CD4-positive, alpha-beta T cell treated with Interleukin-15 for 4 hours (primary cell): ENCODE data around the gene MROH7.
A peak's percentile ranks its signal among the peaks of the same experiment; 100 is the strongest.

Source experiments
- DNase-seq: peaks from one replicate; pipeline ENCODE4 v3.0.0-alpha.2; 2020; ENCODE audit warnings: low spot score

The MROH7 gene

GRCh38 chr1:54698346-54698745 is 56.8 kb downstream of the MROH7 start:
- no peak for DNase-seq

GRCh38 chr1:54699936-54700525 is 58.4 kb downstream of the MROH7 start:
- DNase-seq, result no peak

- no peak for DNase-seq
Observed at GRCh38 chr1:54701066-54701465, 59.5 kb downstream of the MROH7 start.

GRCh38 chr1:54701996-54702395 is 60.4 kb downstream of the MROH7 start:
- DNase-seq, result no peak

GRCh38 chr1:54703471-54703870 is 61.9 kb downstream of the MROH7 start:
- no peak for DNase-seq

- DNase-seq, result no peak
Observed at GRCh38 chr1:54705153-54705552, 63.6 kb downstream of the MROH7 start.

GRCh38 chr1:54706419-54706818 is 64.8 kb downstream of the MROH7 start:
- no peak for DNase-seq

GRCh38 chr1:54708385-54708784 is 66.8 kb downstream of the MROH7 start:
- DNase-seq, result no peak

GRCh38 chr1:54709547-54710292 is 68.1 kb downstream of the MROH7 start:
- no peak for DNase-seq

- no peak for DNase-seq
Observed at GRCh38 chr1:54710434-54710833, 68.8 kb downstream of the MROH7 start.

GRCh38 chr1:54710841-54711240 is 69.3 kb downstream of the MROH7 start:
- DNase-seq, result no peak

GRCh38 chr1:54711536-54711935 is 70.0 kb downstream of the MROH7 start:
- DNase-seq, result no peak

- DNase-seq, result no peak
Observed at GRCh38 chr1:54714881-54715492, 73.4 kb downstream of the MROH7 start.

GRCh38 chr1:54715493-54716298 is 74.1 kb downstream of the MROH7 start, which contains the start of gene TTC4:
TSS of gene TTC4 (plus strand) at chr1:54715861. CDS start at chr1:54715909, 48 bp downstream.
- peak; percentile 83 for DNase-seq

- DNase-seq, result no peak
Observed at GRCh38 chr1:54716299-54717047, 74.9 kb downstream of the MROH7 start.

- DNase-seq, result no peak
Observed at GRCh38 chr1:54721719-54722118, 80.1 kb downstream of the MROH7 start.

- no peak for DNase-seq
Observed at GRCh38 chr1:54723985-54724384, 82.4 kb downstream of the MROH7 start.

GRCh38 chr1:54724771-54725170 is 83.2 kb downstream of the MROH7 start:
- DNase-seq, result no peak

GRCh38 chr1:54728027-54728426 is 86.4 kb downstream of the MROH7 start:
- no peak for DNase-seq

- no peak for DNase-seq
Observed at GRCh38 chr1:54736685-54737084, 95.1 kb downstream of the MROH7 start.

- DNase-seq, result no peak
Observed at GRCh38 chr1:54738244-54738643, 96.7 kb downstream of the MROH7 start.

GRCh38 chr1:54741531-54741930 is 99.9 kb downstream of the MROH7 start:
- no peak for DNase-seq
